Fibroblast of pulmonary artery (primary cell): ENCODE measurements around the gene ATP9A.

Experiments
- DNase-seq: peaks from one replicate; pipeline ENCODE4 v3.0.0-alpha.2; 2010; ENCODE audit warnings: low read depth
- H3K4me3 ChIP-seq: replicated peaks from 2 replicates; pipeline ENCODE4 v1.5.1; 2011; ENCODE audit warnings: low read depth, mild to moderate bottlenecking, control low read depth, low read length, moderate library complexity
- CTCF ChIP-seq: IDR thresholded peaks from 2 replicates; pipeline ENCODE4 v1.5.1; 2011; ENCODE audit warnings: mild to moderate bottlenecking, control low read depth, low read length, inconsistent platforms; ENCODE audit errors: missing control alignments

Gene ATP9A

GRCh38 chr20:51549474-51549873, 218.7 kb downstream of the ATP9A start:
- H3K4me3 ChIP-seq = no peak overlapping the region
- no peak for TF ChIP-seq CTCF
- no peak for DNase-seq

GRCh38 chr20:51547951-51548350, 220.2 kb downstream of the ATP9A start:
- TF ChIP-seq CTCF = no peak
- DNase-seq = no peak
- no peak overlapping the region for H3K4me3 ChIP-seq
